HG03521 (cell line): ENCODE measurements around the gene VTN.

ENCODE experiments used
- ATAC-seq: cut with Tn5 transposase; IDR thresholded peaks from one replicate; pipeline ENCODE4 v1.9.1; 2021; ENCODE audit warnings: mild to moderate bottlenecking, moderate library complexity; ENCODE audit not compliant: unreplicated experiment

The VTN gene

GRCh38 chr17:28370035-28370743 lies at the start of gene VTN:
TSS of gene VTN (minus strand) at chr17:28370307. CDS start at chr17:28370203, 104 bp downstream.
- ATAC-seq, result no peak

GRCh38 chr17:28416703-28417311 lies 46.7 kb upstream of the VTN start:
- no peak for ATAC-seq

GRCh38 chr17:28415886-28416285 lies 45.8 kb upstream of the VTN start:
- no peak for ATAC-seq

GRCh38 chr17:28413804-28414203 lies 43.7 kb upstream of the VTN start:
- no peak for ATAC-seq

- ATAC-seq, result no peak
Measured at GRCh38 chr17:28412099-28412498, 42.0 kb upstream of the VTN start.

- no peak for ATAC-seq
Measured at GRCh38 chr17:28407974-28408306, 37.8 kb upstream of the VTN start.

GRCh38 chr17:28407130-28407973 lies 37.2 kb upstream of the VTN start:
- ATAC-seq, result no peak

- ATAC-seq, result no peak
Measured at GRCh38 chr17:28406473-28406814, 36.3 kb upstream of the VTN start.

- peak; percentile 49 for ATAC-seq
Measured at GRCh38 chr17:28405632-28406472, 35.7 kb upstream of the VTN start, which contains the start of gene SLC46A1. TSS of gene SLC46A1 (minus strand) at chr17:28406212. CDS start at chr17:28406114, 98 bp downstream.

- ATAC-seq, result no peak
Measured at GRCh38 chr17:28404812-28405570, 34.9 kb upstream of the VTN start.

GRCh38 chr17:28404461-28404811 lies 34.3 kb upstream of the VTN start:
- no peak for ATAC-seq

GRCh38 chr17:28404007-28404406 lies 33.9 kb upstream of the VTN start:
- ATAC-seq, result no peak

GRCh38 chr17:28402844-28403243 lies 32.7 kb upstream of the VTN start:
- no peak for ATAC-seq

GRCh38 chr17:28402224-28402630 lies 32.1 kb upstream of the VTN start:
- no peak for ATAC-seq

- ATAC-seq, result no peak
Measured at GRCh38 chr17:28399808-28400207, 29.7 kb upstream of the VTN start.

- no peak for ATAC-seq
Measured at GRCh38 chr17:28398280-28398981, 28.3 kb upstream of the VTN start.

- no peak for ATAC-seq
Measured at GRCh38 chr17:28397687-28398279, 27.7 kb upstream of the VTN start.

- ATAC-seq, result no peak
Measured at GRCh38 chr17:28397275-28397674, 27.2 kb upstream of the VTN start.

- ATAC-seq, result no peak
Measured at GRCh38 chr17:28396635-28397239, 26.6 kb upstream of the VTN start.
